Measurements from ENCODE around the gene LZTS2.

- no peak for TF ChIP-seq CTCF (IDR thresholded peaks at IDR 0.05)
- TF ChIP-seq POLR2A (IDR thresholded peaks at IDR 0.05) = no peak
Measured at GRCh38 chr10:101046332-101047238, 47.0 kb downstream of the LZTS2 start.
